MCF 10A (cell line): ENCODE data around the gene SEMA4D. TPM values are rescaled to one million over a fixed set of nuclear protein-coding genes. Genes with fewer than 3 reads are reported as not detected.

Experiments used
- Bru-seq: library from RNA; stranded (reverse); fragments of 400-500 nt; gene quantifications from one replicate; lab custom pipeline; 2021; lab: Mats Ljungman, UMichigan
- BruChase-seq, 2 experiments: library from RNA; stranded (reverse); fragments of 400-500 nt; gene quantifications; one replicate each; lab custom pipeline; 2021; lab: Mats Ljungman, UMichigan
- BruUV-seq: library from RNA; stranded (reverse); fragments of 400-500 nt; replicated peaks from 2 replicates; lab custom pipeline; 2021; lab: Mats Ljungman, UMichigan
- CTCF ChIA-PET: fragments of 300-600 bp; sonication (Branson Sonifier 250); formaldehyde crosslinking; extraction: SDS; loops from one replicate; lab custom pipeline; 2021; ENCODE audit warnings: antibody characterized with exemption, inconsistent platforms; lab: Yijun Ruan, JAX
- POLR2A ChIA-PET: fragments of 300-600, 350-650 bp; sonication (Branson Sonifier 250); formaldehyde crosslinking; extraction: SDS; loops from one replicate; lab custom pipeline; 2020; ENCODE audit warnings: antibody characterized with exemption, inconsistent platforms; lab: Yijun Ruan, JAX
- DNase-seq: peaks from one replicate; pipeline ENCODE4 v3.0.0-alpha.2; 2018; ENCODE audit not compliant: unreplicated experiment
- H3K27ac Mint-ChIP-seq: one replicate; pipeline ENCODE4 v1.8.0; 2022; ENCODE audit warnings: mild to moderate bottlenecking, low read depth, mixed read lengths; ENCODE audit not compliant: unreplicated experiment
- H3K27me3 Mint-ChIP-seq: one replicate; pipeline ENCODE4 v1.8.0; 2022; ENCODE audit warnings: mixed read lengths; ENCODE audit not compliant: insufficient read depth, unreplicated experiment
- H3K36me3 Mint-ChIP-seq: one replicate; pipeline ENCODE4 v1.8.0; 2022; ENCODE audit warnings: mild to moderate bottlenecking, moderate library complexity, mixed read lengths; ENCODE audit not compliant: insufficient read depth, unreplicated experiment
- H3K4me1 Mint-ChIP-seq: one replicate; pipeline ENCODE4 v1.8.0; 2022; ENCODE audit warnings: mixed read lengths; ENCODE audit not compliant: insufficient read depth, unreplicated experiment
- H3K4me3 Mint-ChIP-seq: one replicate; pipeline ENCODE4 v1.8.0; 2022; ENCODE audit warnings: mild to moderate bottlenecking, moderate library complexity, mixed read lengths; ENCODE audit not compliant: unreplicated experiment
- H3K9me3 Mint-ChIP-seq: one replicate; pipeline ENCODE4 v1.8.0; 2022; ENCODE audit warnings: mixed read lengths; ENCODE audit not compliant: unreplicated experiment
- CTCF ChIP-seq: fragments of 200-600 bp; IDR thresholded peaks from one replicate; pipeline ENCODE4 v1.8.0; 2022; ENCODE audit warnings: antibody characterized with exemption, mild to moderate bottlenecking; ENCODE audit not compliant: unreplicated experiment
- intact Hi-C: fragments of 100-400 bp; cut with micrococcal nuclease; formaldehyde crosslinking; loops from 2 replicates; pipeline ENCODE4 v1.14.1; 2022
- long read RNA-seq: library from polyadenylated mRNA; stranded (forward); transcript quantifications from one replicate; pipeline ENCODE4 v2.0.0, GENCODE V29; 2022
- total RNA-seq: library from RNA; stranded (reverse); gene quantifications from 2 replicates; pipeline ENCODE4 v1.2.3, GENCODE V29; 2022

SEMA4D gene
- total RNA-seq: 4.2 and 7.4 TPM in 2 replicates
- percentile 37 among the genes with signal in this experiment for Bru-seq, nascent RNA
- BruChase-seq, experiment 1, labeled RNA remaining after a 6-hour chase: percentile 39 among the genes with signal in this experiment
- BruChase-seq, experiment 2, labeled RNA remaining after a 2-hour chase: percentile 36 among the genes with signal in this experiment
- long read RNA-seq, full-length matches to known transcripts: 4 of 8 reads
- long read RNA-seq, partial matches to known transcripts: 0 of 8 reads
- long read RNA-seq, other reads (novel, unspliced or antisense): 4 of 8 reads

- intact Hi-C loops: no loop called here
- no peak for TF ChIP-seq CTCF
- Mint-ChIP-seq H3K36me3 (no peaks in the 10 kb centered on the region), H3K4me1 (peaks cover 9% of the 10 kb centered on the region), H3K9me3 (no peaks in the 10 kb centered on the region), H3K27ac (no peak within 1 kb of the TSS), H3K27me3 (peaks cover 12% of the 10 kb centered on the region), H3K4me3 (peak within 1 kb of the TSS; percentile 80)
- POLR2A ChIA-PET: interaction anchor here (0.6 kb wide), 1 partner anchor 1408 kb away, joined by 3 read pairs; no protein-coding TSS in a partner anchor
- DNase-seq: peak; percentile 80
- BruUV-seq: no TSS peak
- CTCF ChIA-PET: interaction anchor here (0.5 kb wide), 1 partner anchor 968 kb away, joined by 3 read pairs; no protein-coding TSS in a partner anchor
Observed at GRCh38 chr9:89497978-89498851, at the start of gene SEMA4D. Gene SEMA4D, minus strand, starts transcription at chr9:89498113. Its CDS starts 92,657 bp downstream, at chr9:89405456.

- CTCF ChIA-PET: interaction anchor here (3.1 kb wide), 1 partner anchor 12 kb away, joined by 15 read pairs; no protein-coding TSS in a partner anchor
- intact Hi-C loops: no loop called here
- BruUV-seq: no TSS peak
- Mint-ChIP-seq H3K36me3 (no peaks in the 10 kb centered on the region), H3K27me3 (no peaks in the 10 kb centered on the region), H3K4me1 (peaks cover 16% of the 10 kb centered on the region), H3K9me3 (peaks cover 8% of the 10 kb centered on the region), H3K4me3 (no peak overlapping the region), H3K27ac (no peak overlapping the region)
- TF ChIP-seq CTCF: no peak
- POLR2A ChIA-PET: no interaction called here
- DNase-seq: no peak
Observed at GRCh38 chr9:89547000-89547399, 49.1 kb upstream of the SEMA4D start.

GRCh38 chr9:89544279-89544661 lies 46.4 kb upstream of the SEMA4D start:
- no peak for TF ChIP-seq CTCF
- POLR2A ChIA-PET: no interaction called here
- CTCF ChIA-PET: no interaction called here
- intact Hi-C loops: no loop called here
- Mint-ChIP-seq H3K36me3 (no peaks in the 10 kb centered on the region), H3K27me3 (no peaks in the 10 kb centered on the region), H3K4me3 (no peak overlapping the region), H3K4me1 (peaks cover 16% of the 10 kb centered on the region), H3K9me3 (peaks cover 8% of the 10 kb centered on the region), H3K27ac (no peak overlapping the region)
- no TSS peak for BruUV-seq
- DNase-seq: no peak
